Suprapubic skin (tissue), 4 donors: ENCODE results near the gene MYO18B.

ENCODE experiments used
- EP300 ChIP-seq: sonication (generic); formaldehyde crosslinking; IDR thresholded peaks from one replicate; pipeline ENCODE4 v1.6.1; 2017; ENCODE audit warnings: antibody characterized with exemption
- POLR2A ChIP-seq, 2 donors: fragments of 450-650 bp; IDR thresholded peaks; one replicate each; pipeline ENCODE4 v1.6.1; 2017; ENCODE audit warnings: antibody characterized with exemption in 2 of 2, mild to moderate bottlenecking in 2 of 2, moderate library complexity in 2 of 2
- POLR2AphosphoS5 ChIP-seq, 3 donors: sonication (generic); formaldehyde crosslinking; IDR thresholded peaks; one replicate each; pipeline ENCODE4 v1.6.1; 2017; ENCODE audit warnings: antibody characterized with exemption in 3 of 3
- TF ChIP-seq, protein P1 (sequence below), 2 donors: fragments of 200-600 bp in 1 of 2; fragments of 450-650 bp in 1 of 2; sonication (generic) in 1 of 2; IDR thresholded peaks; one replicate each; pipeline ENCODE4 v1.5.1; 2016 to 2019; ENCODE audit warnings: antibody characterized with exemption in 2 of 2, mild to moderate bottlenecking in 1 of 2, moderate library complexity in 1 of 2

- TF ChIP-seq EP300 (no peak), POLR2AphosphoS5 (IDR thresholded peaks at IDR 0.05) (no peak), POLR2A (IDR thresholded peaks at IDR 0.05) (no peak)
- TF ChIP-seq, protein P1, sequence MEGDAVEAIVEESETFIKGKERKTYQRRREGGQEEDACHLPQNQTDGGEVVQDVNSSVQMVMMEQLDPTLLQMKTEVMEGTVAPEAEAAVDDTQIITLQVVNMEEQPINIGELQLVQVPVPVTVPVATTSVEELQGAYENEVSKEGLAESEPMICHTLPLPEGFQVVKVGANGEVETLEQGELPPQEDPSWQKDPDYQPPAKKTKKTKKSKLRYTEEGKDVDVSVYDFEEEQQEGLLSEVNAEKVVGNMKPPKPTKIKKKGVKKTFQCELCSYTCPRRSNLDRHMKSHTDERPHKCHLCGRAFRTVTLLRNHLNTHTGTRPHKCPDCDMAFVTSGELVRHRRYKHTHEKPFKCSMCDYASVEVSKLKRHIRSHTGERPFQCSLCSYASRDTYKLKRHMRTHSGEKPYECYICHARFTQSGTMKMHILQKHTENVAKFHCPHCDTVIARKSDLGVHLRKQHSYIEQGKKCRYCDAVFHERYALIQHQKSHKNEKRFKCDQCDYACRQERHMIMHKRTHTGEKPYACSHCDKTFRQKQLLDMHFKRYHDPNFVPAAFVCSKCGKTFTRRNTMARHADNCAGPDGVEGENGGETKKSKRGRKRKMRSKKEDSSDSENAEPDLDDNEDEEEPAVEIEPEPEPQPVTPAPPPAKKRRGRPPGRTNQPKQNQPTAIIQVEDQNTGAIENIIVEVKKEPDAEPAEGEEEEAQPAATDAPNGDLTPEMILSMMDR (IDR thresholded peaks at IDR 0.05): no peak
Measured at GRCh38 chr22:25833676-25834075, 91.7 kb downstream of the MYO18B start.
